Smooth muscle cell (in vitro differentiated cells): ENCODE measurements around the gene TMEM255B. TPM values are rescaled to one million over a fixed set of nuclear protein-coding genes. Genes with fewer than 3 reads are reported as not detected.

Experiments used
- DNase-seq: peaks from one replicate; lab custom pipeline; 2025; ENCODE audit not compliant: unreplicated experiment; lab: John Stamatoyannopoulos, UW
- H2AFZ ChIP-seq: fragments of 200-600 bp; sonication (generic); 2 replicates; pipeline ENCODE4 v1.6.0; 2016; ENCODE audit warnings: antibody characterized with exemption, low read depth, mild to moderate bottlenecking
- H3F3A ChIP-seq: fragments of 200-600 bp; sonication (generic); 2 replicates; pipeline ENCODE4 v1.6.0; 2017; ENCODE audit warnings: antibody characterized with exemption, low read depth
- H3K27ac ChIP-seq: fragments of 200-600 bp; sonication (generic); 2 replicates; pipeline ENCODE4 v1.5.1; 2016; ENCODE audit warnings: low read depth, mild to moderate bottlenecking
- H3K27me3 ChIP-seq: fragments of 200-600 bp; sonication (generic); 2 replicates; pipeline ENCODE4 v1.6.1; 2016; ENCODE audit warnings: low read depth, mild to moderate bottlenecking
- H3K36me3 ChIP-seq: fragments of 200-600 bp; sonication (generic); 2 replicates; pipeline ENCODE4 v1.5.1; 2016; ENCODE audit warnings: low read depth
- H3K4me1 ChIP-seq: fragments of 200-600 bp; sonication (generic); 2 replicates; pipeline ENCODE4 v1.5.1; 2016; ENCODE audit warnings: low read depth
- H3K4me2 ChIP-seq: fragments of 200-600 bp; sonication (generic); 2 replicates; pipeline ENCODE4 v1.6.0; 2016; ENCODE audit warnings: mild to moderate bottlenecking
- H3K4me3 ChIP-seq: fragments of 200-600 bp; sonication (generic); 2 replicates; pipeline ENCODE4 v1.5.1; 2016; ENCODE audit warnings: mild to moderate bottlenecking
- H3K79me2 ChIP-seq: fragments of 200-600 bp; sonication (generic); 2 replicates; pipeline ENCODE4 v1.6.0; 2016; ENCODE audit warnings: low read depth, mild to moderate bottlenecking
- H3K9ac ChIP-seq: fragments of 200-600 bp; sonication (generic); 2 replicates; pipeline ENCODE4 v1.6.0; 2016; ENCODE audit warnings: low read depth
- H3K9me3 ChIP-seq: fragments of 200-600 bp; sonication (generic); replicated peaks from 2 replicates; pipeline ENCODE4 v1.5.1; 2016; ENCODE audit warnings: low read depth
- H4K20me1 ChIP-seq: fragments of 200-600 bp; sonication (generic); 2 replicates; pipeline ENCODE4 v1.6.0; 2016; ENCODE audit warnings: low read depth
- WGBS: methylation state at CpG from one replicate; pipeline ENCODE4 v1.1.7; 2016; ENCODE audit warnings: low lambda C conversion rate; 5-methylcytosine and 5-hydroxymethylcytosine counted together
- polyA plus RNA-seq: library from polyadenylated mRNA; unstranded; fragments of >200 nt; fragmentation: Nextera tagmentation; extraction: Ambion mirVana; gene quantifications from 2 replicates; pipeline ENCODE4 v1.2.1, GENCODE V29; 2016
- total RNA-seq: library from RNA; depleted of rRNA; stranded (reverse); fragments of >200 nt; gene quantifications from 2 replicates; pipeline ENCODE4 v1.2.3, GENCODE V29; 2014
- TF ChIP-seq, protein P1 (sequence below): fragments of 200-600 bp; sonication (generic); IDR thresholded peaks from 2 replicates; pipeline ENCODE4 v1.5.1; 2017; ENCODE audit warnings: borderline replicate concordance, mild to moderate bottlenecking, antibody characterized with exemption; ENCODE audit not compliant: insufficient read depth, poor library complexity, severe bottlenecking

TMEM255B gene
- total and polyA plus RNA-seq, 2 experiments from 2014 or later, result 0.22 to 2.1 TPM

DNA sequence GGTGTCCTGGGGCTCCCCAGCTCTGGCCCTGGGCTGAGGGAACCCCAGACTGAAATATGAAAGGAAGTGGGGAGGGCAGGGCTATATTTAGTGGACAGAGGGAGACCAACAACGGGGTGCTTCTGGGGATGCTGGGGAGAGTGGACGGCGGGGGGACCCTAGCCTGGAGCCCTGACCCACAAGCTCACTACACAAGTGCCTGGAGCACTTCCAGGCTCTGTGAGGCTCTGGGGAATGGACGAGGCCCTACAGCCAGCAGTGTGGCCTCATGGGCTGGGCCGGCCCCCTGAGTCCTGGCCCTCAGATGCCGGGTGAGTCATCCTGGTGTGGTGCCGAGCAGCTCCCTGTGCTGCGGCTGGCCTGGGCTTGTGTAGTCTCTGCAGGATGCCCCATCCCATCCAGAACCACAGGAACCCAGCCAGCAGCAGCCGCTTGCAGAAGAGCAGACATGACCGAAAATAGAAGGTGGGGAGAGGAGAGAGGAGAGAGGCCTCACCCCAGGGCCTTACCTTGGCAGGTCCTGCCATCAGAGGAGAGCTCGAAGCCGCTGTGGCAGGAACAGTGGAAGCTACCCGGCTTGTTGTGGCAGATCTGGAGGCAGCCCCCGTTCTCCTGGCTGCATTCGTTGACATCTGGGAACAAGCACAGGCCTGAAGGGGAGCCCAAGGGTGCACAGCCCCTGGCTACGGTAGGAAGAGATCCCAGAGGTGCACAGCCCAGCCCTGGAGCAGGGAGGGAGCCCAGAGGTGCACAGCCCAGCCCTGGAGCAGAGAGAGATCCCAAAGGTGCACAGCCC, 78.7 kb downstream of the TMEM255B start:
- Histone ChIP-seq H3K79me2 (no peaks in the 10 kb centered on the region), H3K4me3 (peak overlapping the region; percentile 14), H3K9me3 (no peaks in the 10 kb centered on the region), H3K27me3 (no peaks in the 10 kb centered on the region), H4K20me1 (no peaks in the 10 kb centered on the region), H3K36me3 (no peaks in the 10 kb centered on the region), H3K27ac (peak overlapping the region; percentile 99), H3K9ac (peak overlapping the region; percentile 95), H3K4me2 (peak overlapping the region; percentile 80), H3F3A (no peaks in the 10 kb centered on the region), H2AFZ (no peak overlapping the region), H3K4me1 (peaks cover 12% of the 10 kb centered on the region)
- 22% methylated on average over 16 of the region's 16 CpGs for WGBS
- peak; percentile 71 for DNase-seq
- TF ChIP-seq, protein P1, sequence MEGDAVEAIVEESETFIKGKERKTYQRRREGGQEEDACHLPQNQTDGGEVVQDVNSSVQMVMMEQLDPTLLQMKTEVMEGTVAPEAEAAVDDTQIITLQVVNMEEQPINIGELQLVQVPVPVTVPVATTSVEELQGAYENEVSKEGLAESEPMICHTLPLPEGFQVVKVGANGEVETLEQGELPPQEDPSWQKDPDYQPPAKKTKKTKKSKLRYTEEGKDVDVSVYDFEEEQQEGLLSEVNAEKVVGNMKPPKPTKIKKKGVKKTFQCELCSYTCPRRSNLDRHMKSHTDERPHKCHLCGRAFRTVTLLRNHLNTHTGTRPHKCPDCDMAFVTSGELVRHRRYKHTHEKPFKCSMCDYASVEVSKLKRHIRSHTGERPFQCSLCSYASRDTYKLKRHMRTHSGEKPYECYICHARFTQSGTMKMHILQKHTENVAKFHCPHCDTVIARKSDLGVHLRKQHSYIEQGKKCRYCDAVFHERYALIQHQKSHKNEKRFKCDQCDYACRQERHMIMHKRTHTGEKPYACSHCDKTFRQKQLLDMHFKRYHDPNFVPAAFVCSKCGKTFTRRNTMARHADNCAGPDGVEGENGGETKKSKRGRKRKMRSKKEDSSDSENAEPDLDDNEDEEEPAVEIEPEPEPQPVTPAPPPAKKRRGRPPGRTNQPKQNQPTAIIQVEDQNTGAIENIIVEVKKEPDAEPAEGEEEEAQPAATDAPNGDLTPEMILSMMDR, result no peak

DNA sequence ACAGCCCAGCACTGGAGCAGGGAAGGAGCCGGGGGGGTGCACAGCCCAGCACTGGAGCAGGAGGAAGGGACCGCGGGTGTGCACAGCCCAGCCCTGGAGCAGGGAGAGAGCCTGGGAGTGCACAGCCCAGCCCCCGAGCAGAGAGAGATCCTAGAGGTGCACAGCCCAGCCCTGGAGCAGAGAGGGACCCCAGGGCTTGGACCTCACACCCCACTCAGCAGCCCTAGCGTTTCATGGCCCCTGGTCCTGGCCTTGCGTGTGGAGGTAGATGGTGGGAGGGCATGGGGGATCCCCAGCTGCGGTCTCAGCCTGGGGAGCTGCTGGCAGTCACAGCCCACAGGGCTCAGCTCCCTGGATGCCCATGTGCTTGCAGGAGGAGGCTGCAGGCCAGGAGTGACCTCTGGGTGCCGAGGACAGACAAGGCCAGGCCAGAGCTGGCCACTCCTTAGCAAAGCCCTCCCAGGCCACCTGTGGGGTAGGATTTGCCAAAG, 79.7 kb downstream of the TMEM255B start:
- Histone ChIP-seq H3K4me2 (peak overlapping the region; percentile 80), H3K79me2 (no peaks in the 10 kb centered on the region), H3K9me3 (no peaks in the 10 kb centered on the region), H3K9ac (no peak overlapping the region), H3K27ac (no peak overlapping the region), H3F3A (no peaks in the 10 kb centered on the region), H3K4me1 (peaks cover 12% of the 10 kb centered on the region), H3K36me3 (no peaks in the 10 kb centered on the region), H3K4me3 (peak overlapping the region; percentile 14), H2AFZ (no peak overlapping the region), H3K27me3 (no peaks in the 10 kb centered on the region), H4K20me1 (no peaks in the 10 kb centered on the region)
- DNase-seq, result no peak
- TF ChIP-seq, protein P1, result no peak
- WGBS, result 82% methylated on average over 8 of the region's 8 CpGs

DNA sequence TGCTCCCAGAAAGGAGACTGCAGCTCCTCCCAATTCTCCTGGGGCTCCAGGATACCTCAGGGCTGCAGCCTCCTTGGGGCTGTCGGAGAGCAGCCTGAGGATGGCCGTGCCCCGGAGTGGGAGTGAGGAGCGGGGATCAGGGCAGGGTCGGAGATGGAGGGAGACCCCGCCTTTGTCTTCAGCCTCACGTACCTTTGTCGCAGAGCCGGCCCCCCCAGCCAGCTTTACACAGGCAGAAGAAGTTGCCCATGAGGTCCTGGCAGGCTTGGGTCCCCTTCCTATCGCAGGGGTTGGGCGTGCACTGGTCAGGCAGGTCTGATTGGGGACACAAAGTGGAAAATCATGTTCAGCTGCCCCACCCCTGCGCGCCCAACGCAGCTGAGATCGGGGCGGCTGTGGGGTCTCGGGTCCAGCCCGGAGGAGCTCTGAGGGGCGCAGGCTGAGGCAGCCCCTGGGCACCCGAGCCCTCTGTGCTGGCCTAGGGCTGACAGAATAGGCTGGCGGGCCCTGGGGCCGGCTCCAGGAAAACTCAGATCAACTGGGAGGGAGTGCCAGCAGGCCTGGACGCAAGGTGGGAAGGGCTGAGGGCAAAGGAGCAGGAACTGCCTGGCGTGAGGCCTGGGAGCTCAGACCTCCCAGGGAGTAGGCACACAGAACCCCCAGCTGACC, 80.6 kb downstream of the TMEM255B start:
- Histone ChIP-seq H2AFZ (no peak overlapping the region), H3K4me3 (no peak overlapping the region), H3K79me2 (no peaks in the 10 kb centered on the region), H3K27ac (no peak overlapping the region), H3K36me3 (no peaks in the 10 kb centered on the region), H3K4me1 (peaks cover 12% of the 10 kb centered on the region), H4K20me1 (no peaks in the 10 kb centered on the region), H3F3A (no peaks in the 10 kb centered on the region), H3K9me3 (no peaks in the 10 kb centered on the region), H3K9ac (no peak overlapping the region), H3K27me3 (no peaks in the 10 kb centered on the region), H3K4me2 (peak overlapping the region; percentile 80)
- TF ChIP-seq, protein P1, result no peak
- DNase-seq, result no peak
- 92% methylated on average over 23 of the region's 24 CpGs for WGBS
